Small intestine (tissue), 7 donors: ENCODE data around the gene GTF3C5. TPM values are rescaled to one million over a fixed set of nuclear protein-coding genes. Genes with fewer than 3 reads are reported as not detected.
"Not testable (repeated sequence)": the region's sequence is repeated elsewhere in the genome, so short reads cannot be mapped to it uniquely, and the experiment has no call there.

ENCODE experiments used
- DNase-seq, 2 donors: peaks; one replicate each; pipeline versions ENCODE4 v3.0.0 to v3.0.0-alpha.2; 2013
- FAIRE-seq: peaks from 2 replicates; lab custom pipeline; 2012; peaks lifted over from hg19 to GRCh38; lab: Jason Lieb, UNC
- H3K27ac ChIP-seq, 3 donors: one replicate each; pipeline ENCODE4 v1.5.1; 2013; ENCODE audit warnings: low read length in 2 of 3, mild to moderate bottlenecking in 2 of 3, control low read depth in 1 of 3, inconsistent platforms in 1 of 3, low read depth in 1 of 3, moderate library complexity in 1 of 3
- H3K27me3 ChIP-seq, 3 donors: one replicate each; pipeline ENCODE4 v1.6.1; 2013; ENCODE audit warnings: low read length in 3 of 3, inconsistent platforms in 1 of 3; ENCODE audit not compliant: control insufficient read depth in 3 of 3, insufficient read depth in 3 of 3
- H3K36me3 ChIP-seq, 3 donors: one replicate each; pipeline ENCODE4 v1.6.1; 2013; ENCODE audit warnings: low read length in 3 of 3, inconsistent platforms in 1 of 3, low read depth in 1 of 3, mild to moderate bottlenecking in 1 of 3, moderate library complexity in 1 of 3; ENCODE audit not compliant: control insufficient read depth in 3 of 3, insufficient read depth in 2 of 3
- H3K4me1 ChIP-seq, 3 donors: one replicate each; pipeline ENCODE4 v1.6.1; 2013; ENCODE audit warnings: low read length in 2 of 3, inconsistent platforms in 1 of 3, low read depth in 1 of 3, mild to moderate bottlenecking in 1 of 3, moderate library complexity in 1 of 3; ENCODE audit not compliant: control insufficient read depth in 3 of 3, insufficient read depth in 2 of 3
- H3K4me3 ChIP-seq, 3 donors: one replicate each; pipeline ENCODE4 v1.5.1; 2013; ENCODE audit warnings: low read length in 3 of 3, control low read depth in 1 of 3, inconsistent platforms in 1 of 3, low read depth in 1 of 3, mild to moderate bottlenecking in 1 of 3, moderate library complexity in 1 of 3
- H3K9me3 ChIP-seq, 2 donors: one replicate each; pipeline ENCODE4 v1.6.1; 2013; ENCODE audit warnings: low read depth in 1 of 2, low read length in 1 of 2; ENCODE audit not compliant: control insufficient read depth in 2 of 2, insufficient read depth in 1 of 2
- WGBS, 3 donors: extraction: QIAGEN DNeasy Blood & Tissue Kit; methylation state at CpG; one replicate each; pipeline ENCODE4 v1.1.7; 2013; 5-methylcytosine and 5-hydroxymethylcytosine counted together
- polyA plus RNA-seq, 4 donors: library from polyadenylated mRNA; stranded (reverse) in 3 of 4; unstranded in 1 of 4; fragments of 200-250 nt in 3 of 4; fragments of 120-200 nt in 1 of 4; gene quantifications; one replicate each; pipeline versions ENCODE4 v1.2.1 to v1.2.3, GENCODE V29; 2013
- donor health status: healthy with polysubstance abuse.
- donor health status: control.
- donor health status: control.
- donor health status: Bipolar disorder and iron deficiency.
- donor health status: healthy.

Gene GTF3C5
- polyA plus RNA-seq, 4 donors = 37.3 to 56.0 (median 51.0) TPM

GRCh38 chr9:133075925-133076630, 45.3 kb downstream of the GTF3C5 start:
- peak overlapping the region in 1 of 3 donors; percentile 77 for H3K27ac ChIP-seq
- no peaks in the 10 kb centered on the region for H3K27me3 ChIP-seq
- no peaks in the 10 kb centered on the region for H3K9me3 ChIP-seq
- WGBS, 3 donors = 23 to 50% (median 48%) methylated on average over 4 of the region's 4 CpGs
- DNase-seq = peak; percentile 24 to 60
- no peak for FAIRE-seq
- peaks cover 0 to 5% (median 0%) of the 10 kb centered on the region in 3 donors for H3K36me3 ChIP-seq
- H3K4me3 ChIP-seq = no peak overlapping the region
- peaks cover 0 to 52% (median 2%) of the 10 kb centered on the region in 3 donors for H3K4me1 ChIP-seq

GRCh38 chr9:133076691-133077090, 45.9 kb downstream of the GTF3C5 start:
- Histone ChIP-seq H3K36me3 (peaks cover 0 to 3% (median 0%) of the 10 kb centered on the region in 3 donors), H3K4me1 (peaks cover 0 to 54% (median 2%) of the 10 kb centered on the region in 3 donors), H3K4me3 (no peak overlapping the region), H3K27ac (peak overlapping the region in 1 of 3 donors; percentile 77), H3K27me3 (no peaks in the 10 kb centered on the region), H3K9me3 (no peaks in the 10 kb centered on the region)
- DNase-seq (no peak), FAIRE-seq (no peak)
- WGBS, 3 donors = 54 to 75% (median 65%) methylated on average over 4 of the region's 4 CpGs

GRCh38 chr9:133078486-133078885, 47.7 kb downstream of the GTF3C5 start:
- no peak overlapping the region for H3K4me3 ChIP-seq
- no peak for FAIRE-seq
- no peak for DNase-seq
- peaks cover 0 to 58% (median 2%) of the 10 kb centered on the region in 3 donors for H3K4me1 ChIP-seq
- H3K36me3 ChIP-seq = no peaks in the 10 kb centered on the region
- WGBS, 3 donors = 87 to 91% (median 89%) methylated on average over 14 of the region's 14 CpGs
- H3K27ac ChIP-seq = no peak overlapping the region
- H3K27me3 ChIP-seq = no peaks in the 10 kb centered on the region
- H3K9me3 ChIP-seq = no peaks in the 10 kb centered on the region

GRCh38 chr9:133080161-133080560, 49.4 kb downstream of the GTF3C5 start:
- Histone ChIP-seq H3K27me3 (no peaks in the 10 kb centered on the region), H3K4me3 (no peak overlapping the region), H3K36me3 (peaks cover 0 to 2% (median 0%) of the 10 kb centered on the region in 3 donors), H3K9me3 (no peaks in the 10 kb centered on the region), H3K4me1 (peaks cover 0 to 48% (median 2%) of the 10 kb centered on the region in 3 donors), H3K27ac (peak overlapping the region in 1 of 3 donors; percentile 97)
- DNase-seq = no peak
- WGBS, 3 donors = 78 to 87% (median 86%) methylated on average over 7 of the region's 7 CpGs
- no peak for FAIRE-seq

- Histone ChIP-seq H3K4me3 (peak overlapping the region in 1 of 3 donors; percentile 41), H3K27ac (peak overlapping the region; percentile 84 to 97 (median 91)), H3K4me1 (peaks cover 0 to 39% (median 2%) of the 10 kb centered on the region in 3 donors)
- not testable (repeated sequence) for H3K27me3 ChIP-seq, H3K36me3 ChIP-seq, H3K9me3 ChIP-seq, FAIRE-seq
- peak; percentile 86 to 89 for DNase-seq
- 12 to 43% (median 34%) methylated on average over 7 to 10 of the region's 18 CpGs for WGBS, 3 donors
Observed at GRCh38 chr9:133080786-133081779, 50.3 kb downstream of the GTF3C5 start.

- H3K9me3 ChIP-seq, FAIRE-seq, H3K27me3 ChIP-seq: not testable (repeated sequence)
- H3K4me1 ChIP-seq = peaks cover 0 to 29% (median 2%) of the 10 kb centered on the region in 3 donors
- DNase-seq = peak in 1 of 2 donors; percentile 58
- H3K4me3 ChIP-seq = peak overlapping the region in 1 of 3 donors; percentile 41
- H3K36me3 ChIP-seq = peaks cover 0 to 13% (median 0%) of the 10 kb centered on the region in 3 donors
- peak overlapping the region; percentile 84 to 94 (median 91) for H3K27ac ChIP-seq
- WGBS, 3 donors = 16 to 67% (median 22%) methylated on average over 5 to 10 of the region's 12 CpGs
Observed at GRCh38 chr9:133081957-133082644, 51.3 kb downstream of the GTF3C5 start.

- peaks cover 0 to 21% (median 2%) of the 10 kb centered on the region in 3 donors for H3K4me1 ChIP-seq
- not testable (repeated sequence) for FAIRE-seq, DNase-seq, H3K27ac ChIP-seq, H3K9me3 ChIP-seq, H3K4me3 ChIP-seq, H3K27me3 ChIP-seq
- H3K36me3 ChIP-seq = peaks cover 0 to 23% (median 0%) of the 10 kb centered on the region in 3 donors
- 37 to 77% (median 55%) methylated on average over 4 to 9 of the region's 9 CpGs for WGBS, 3 donors
Observed at GRCh38 chr9:133083688-133084087, 52.9 kb downstream of the GTF3C5 start.
